GM12801 (cell line): ENCODE results near the gene GABRG3.

Experiments used
- TF ChIP-seq, protein P1 (sequence below): IDR thresholded peaks from one replicate; pipeline ENCODE4 v1.5.1; 2011; ENCODE audit warnings: control low read depth; ENCODE audit not compliant: insufficient read length; ENCODE audit errors: extremely low read depth

GABRG3 gene

GRCh38 chr15:27036210-27036609, 65.2 kb downstream of the GABRG3 start:
- TF ChIP-seq, protein P1, sequence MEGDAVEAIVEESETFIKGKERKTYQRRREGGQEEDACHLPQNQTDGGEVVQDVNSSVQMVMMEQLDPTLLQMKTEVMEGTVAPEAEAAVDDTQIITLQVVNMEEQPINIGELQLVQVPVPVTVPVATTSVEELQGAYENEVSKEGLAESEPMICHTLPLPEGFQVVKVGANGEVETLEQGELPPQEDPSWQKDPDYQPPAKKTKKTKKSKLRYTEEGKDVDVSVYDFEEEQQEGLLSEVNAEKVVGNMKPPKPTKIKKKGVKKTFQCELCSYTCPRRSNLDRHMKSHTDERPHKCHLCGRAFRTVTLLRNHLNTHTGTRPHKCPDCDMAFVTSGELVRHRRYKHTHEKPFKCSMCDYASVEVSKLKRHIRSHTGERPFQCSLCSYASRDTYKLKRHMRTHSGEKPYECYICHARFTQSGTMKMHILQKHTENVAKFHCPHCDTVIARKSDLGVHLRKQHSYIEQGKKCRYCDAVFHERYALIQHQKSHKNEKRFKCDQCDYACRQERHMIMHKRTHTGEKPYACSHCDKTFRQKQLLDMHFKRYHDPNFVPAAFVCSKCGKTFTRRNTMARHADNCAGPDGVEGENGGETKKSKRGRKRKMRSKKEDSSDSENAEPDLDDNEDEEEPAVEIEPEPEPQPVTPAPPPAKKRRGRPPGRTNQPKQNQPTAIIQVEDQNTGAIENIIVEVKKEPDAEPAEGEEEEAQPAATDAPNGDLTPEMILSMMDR, result no peak

- TF ChIP-seq, protein P1, result no peak
These were observed 66.5 kb downstream of the GABRG3 start for GRCh38 chr15:27037501-27037900.

DNA sequence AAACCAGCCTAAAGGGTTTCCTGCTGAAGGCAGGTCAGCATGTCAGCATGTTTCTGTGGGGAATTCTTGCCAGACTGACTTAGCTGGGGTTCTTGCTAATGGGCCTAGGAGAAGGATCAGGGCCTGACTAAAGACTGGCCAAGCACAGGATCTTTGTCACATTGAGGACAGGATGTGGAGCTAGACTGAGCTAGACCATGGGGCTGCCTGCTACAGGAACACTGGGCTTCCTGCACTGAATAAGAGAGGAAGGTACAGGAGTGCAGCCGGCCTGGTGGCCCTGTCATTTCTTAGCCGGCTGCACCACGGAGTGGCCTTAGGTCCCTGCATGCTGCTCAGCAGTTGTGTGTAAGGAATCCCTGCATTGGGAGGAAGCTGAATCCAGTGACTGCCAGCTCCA, 68.2 kb downstream of the GABRG3 start:
- TF ChIP-seq, protein P1, result no peak

GRCh38 chr15:27042230-27042629, 71.2 kb downstream of the GABRG3 start:
- TF ChIP-seq, protein P1, result no peak

- TF ChIP-seq, protein P1, result no peak
These were observed 71.7 kb downstream of the GABRG3 start for GRCh38 chr15:27042646-27043045.

DNA sequence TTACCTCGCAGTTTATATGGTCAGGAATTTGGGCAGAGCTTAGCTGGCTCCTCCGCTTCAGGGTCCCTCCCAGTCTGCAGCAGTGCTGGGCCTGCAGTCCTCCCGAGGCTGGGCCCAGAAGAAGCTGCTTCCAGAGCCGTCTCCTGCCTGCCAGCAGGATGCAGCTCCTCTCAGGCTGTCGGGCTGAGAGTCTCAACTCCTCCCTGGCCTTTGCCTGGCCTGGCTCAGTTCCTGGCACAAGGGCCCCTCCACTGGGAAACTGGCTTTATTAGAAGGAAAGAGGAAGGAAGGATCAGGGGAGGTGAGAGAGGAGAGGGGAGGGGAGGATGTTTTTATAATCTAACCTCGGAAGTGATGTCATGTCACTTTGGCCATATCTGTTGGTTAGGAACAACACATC, 72.8 kb downstream of the GABRG3 start:
- TF ChIP-seq, protein P1, result no peak

DNA sequence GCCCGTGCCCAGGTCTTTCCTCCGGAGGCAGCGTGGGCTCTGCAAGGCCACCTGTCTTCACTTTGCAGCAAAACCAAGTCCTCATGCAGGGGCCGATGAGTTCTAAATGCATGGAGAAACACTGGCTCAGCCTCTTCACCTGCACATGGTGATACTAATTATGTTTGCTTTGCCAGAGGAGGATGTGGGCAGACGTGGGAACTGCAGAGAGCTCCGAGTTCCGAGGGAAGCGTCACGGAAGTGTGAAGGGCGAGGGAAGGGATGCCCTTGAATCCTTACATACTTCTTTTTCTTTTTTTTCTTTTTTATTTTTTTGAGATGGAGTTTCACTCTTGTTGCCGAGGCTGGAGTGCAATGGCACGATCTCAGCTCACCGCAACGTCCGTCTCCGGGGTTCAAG, 74.8 kb downstream of the GABRG3 start:
- TF ChIP-seq, protein P1, result no peak

DNA sequence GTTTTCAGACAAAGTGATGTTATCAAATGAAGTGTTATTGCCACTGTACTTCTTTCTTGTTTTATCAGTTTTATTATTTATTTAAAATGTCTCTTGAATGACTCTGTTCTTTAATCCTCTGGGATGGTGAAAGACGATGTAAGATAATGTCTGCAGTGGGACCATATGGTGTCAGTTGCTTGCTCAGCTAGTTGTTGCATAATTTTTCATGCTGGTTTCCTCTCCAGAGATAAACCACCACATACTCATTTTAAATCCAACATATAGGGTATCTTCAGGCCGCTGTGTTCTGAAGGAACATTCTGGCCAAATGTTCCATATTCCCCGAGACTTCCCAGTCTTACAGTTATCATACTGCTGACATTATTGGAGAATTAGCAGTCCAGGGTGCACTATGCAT, 75.9 kb downstream of the GABRG3 start:
- TF ChIP-seq, protein P1, result no peak
